Dermis blood vessel endothelial cell (primary cell): ENCODE results near the gene PPIA. TPM values are rescaled to one million over a fixed set of nuclear protein-coding genes. Genes with fewer than 3 reads are reported as not detected.
"Not testable (repeated sequence)": the region's sequence is repeated elsewhere in the genome, so short reads cannot be mapped to it uniquely, and the experiment has no call there.

Experiments used
- DNase-seq: peaks from one replicate; pipeline ENCODE4 v3.0.0; 2010
- total RNA-seq: library from RNA; depleted of rRNA; stranded (reverse); fragments of >200 nt; gene quantifications from 2 replicates; pipeline ENCODE4 v1.2.3, GENCODE V29; 2014

PPIA gene
- total RNA-seq, 1 donor from 2014 or later, result 3,103 TPM

DNA sequence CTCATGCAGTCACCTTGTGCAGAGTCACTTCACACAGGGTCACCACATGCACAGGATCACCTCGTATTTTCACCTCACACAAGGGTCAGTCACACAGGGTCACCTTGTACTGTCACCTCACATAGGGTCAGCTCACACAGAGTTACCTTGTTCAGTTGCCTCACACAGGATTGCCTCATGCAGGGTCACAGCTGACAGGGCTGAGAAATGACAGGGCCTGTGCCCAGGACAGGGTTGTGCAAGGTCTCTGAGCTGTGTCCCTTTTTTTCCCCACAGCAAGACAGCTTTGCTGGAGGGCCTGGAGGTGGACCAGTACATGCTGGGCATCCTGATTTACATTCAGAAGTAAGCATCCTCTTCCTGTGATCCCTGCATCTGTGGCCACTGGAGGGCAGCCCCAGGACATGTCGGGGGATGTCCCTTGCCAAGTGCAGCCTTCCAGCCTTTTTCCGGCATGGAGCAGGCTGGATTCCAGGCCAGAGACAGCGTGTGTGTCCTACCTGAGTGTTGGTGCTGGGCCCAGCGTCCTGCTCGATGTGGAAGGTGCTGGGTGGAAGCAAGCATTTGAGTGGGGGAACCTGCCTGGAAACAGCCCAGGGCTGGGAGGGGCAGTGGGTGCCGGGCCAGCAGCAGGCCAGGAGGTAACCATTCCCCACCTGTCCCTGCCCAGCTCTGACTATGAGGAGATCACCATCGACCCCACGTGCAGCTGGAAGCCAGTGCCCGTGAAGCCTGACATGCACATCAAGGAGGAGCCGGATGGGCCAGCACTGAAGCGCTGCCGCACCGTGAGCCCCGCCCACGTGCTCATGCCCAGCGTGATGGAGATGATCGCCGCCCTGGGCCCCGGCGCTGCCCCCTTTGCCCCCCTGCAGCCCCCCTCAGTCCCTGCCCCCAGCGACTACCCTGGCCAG is 31.6 kb upstream of the PPIA start:
- peak; percentile 17 for DNase-seq

DNA sequence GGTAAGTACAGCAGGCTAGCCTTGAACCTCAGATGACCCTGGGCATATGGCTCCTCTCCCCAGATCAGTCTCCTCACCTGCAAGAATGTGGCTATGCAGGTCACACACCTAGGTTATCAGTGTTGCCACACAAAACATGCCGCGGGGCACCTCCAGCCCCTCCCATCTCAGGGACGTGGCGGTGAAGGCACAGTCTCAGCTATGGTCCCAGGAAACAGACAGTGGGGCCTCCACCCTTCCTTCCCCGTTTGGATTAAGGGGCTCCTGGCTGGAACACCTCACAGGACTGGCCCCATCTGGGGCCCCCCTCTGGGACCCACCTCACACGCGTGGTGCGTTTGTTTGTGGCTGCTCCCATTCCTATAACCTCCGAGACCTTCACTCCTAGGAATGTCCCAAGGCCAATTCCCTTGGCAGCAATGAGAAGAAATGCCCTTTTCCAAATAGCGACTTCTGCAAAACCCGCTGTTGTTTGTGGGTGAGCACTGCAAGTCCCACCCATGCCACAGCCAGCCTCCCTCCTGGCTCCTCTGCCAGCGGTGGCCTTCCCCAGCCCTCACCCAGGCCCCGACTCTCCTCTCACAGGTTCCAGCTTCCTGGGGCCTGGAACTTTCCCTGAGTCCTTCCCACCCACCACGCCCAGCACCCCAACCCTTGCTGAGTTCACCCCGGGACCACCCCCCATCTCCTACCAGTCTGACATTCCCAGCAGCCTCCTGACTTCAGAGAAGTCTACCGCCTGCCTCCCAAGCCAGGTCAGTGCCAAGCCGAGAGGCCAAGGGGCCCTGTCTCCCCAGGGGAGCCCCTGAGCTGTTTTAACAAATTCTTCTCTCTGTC is 30.7 kb upstream of the PPIA start:
- no peak for DNase-seq

DNA sequence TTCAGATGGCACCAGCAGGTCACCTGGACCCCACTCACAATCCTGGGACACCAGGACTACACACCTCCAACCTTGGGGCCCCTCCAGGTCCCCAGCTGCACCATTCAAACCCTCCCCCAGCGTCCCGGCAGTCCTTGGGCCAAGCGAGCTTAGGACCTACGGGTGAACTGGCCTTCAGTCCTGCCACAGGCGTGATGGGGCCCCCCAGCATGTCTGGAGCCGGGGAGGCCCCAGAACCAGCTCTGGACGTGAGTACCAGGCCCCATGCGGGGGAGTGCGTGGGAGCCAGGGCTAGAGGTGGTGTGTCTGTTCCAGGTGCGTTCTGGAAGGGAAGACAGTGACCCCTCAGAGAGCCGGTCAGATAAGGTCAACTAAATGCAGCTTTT is 30.1 kb upstream of the PPIA start:
- DNase-seq, result no peak

DNA sequence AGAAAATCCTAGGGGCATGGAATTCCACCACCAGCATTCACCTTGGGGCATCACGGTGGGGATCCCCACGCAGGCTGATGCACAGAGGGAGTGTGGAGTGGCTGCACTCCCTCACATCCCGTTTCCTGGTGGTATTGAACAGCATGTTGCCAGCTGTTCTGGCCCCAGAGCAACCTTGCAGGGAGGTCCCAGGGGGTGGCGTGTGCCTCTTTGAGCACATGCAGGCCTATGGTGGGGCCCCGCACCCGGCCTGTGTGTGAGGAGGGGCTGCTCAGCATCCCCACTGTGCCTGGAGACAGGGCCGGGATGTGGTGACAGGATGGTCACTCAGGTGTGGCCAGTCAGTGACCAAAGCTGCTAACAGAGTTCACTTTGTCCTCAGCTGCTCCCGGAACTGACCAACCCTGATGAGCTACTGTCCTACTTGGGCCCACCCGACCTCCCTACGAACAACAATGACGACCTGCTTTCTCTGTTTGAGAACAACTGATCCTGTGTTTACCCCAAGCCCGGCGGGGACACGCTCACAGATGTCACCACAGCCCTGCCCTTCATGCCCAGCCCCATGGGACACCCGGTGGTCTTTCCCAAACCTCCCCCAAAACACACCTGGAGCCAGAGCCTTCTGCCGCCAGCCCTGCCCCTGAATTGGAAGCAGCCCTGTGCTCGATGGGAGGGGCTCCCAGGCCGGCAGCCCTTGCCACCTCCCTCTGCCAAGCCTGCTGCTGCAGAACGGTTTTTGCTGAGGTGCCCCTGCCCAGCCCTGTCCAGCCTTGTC is 29.2 kb upstream of the PPIA start:
- no peak for DNase-seq

DNA sequence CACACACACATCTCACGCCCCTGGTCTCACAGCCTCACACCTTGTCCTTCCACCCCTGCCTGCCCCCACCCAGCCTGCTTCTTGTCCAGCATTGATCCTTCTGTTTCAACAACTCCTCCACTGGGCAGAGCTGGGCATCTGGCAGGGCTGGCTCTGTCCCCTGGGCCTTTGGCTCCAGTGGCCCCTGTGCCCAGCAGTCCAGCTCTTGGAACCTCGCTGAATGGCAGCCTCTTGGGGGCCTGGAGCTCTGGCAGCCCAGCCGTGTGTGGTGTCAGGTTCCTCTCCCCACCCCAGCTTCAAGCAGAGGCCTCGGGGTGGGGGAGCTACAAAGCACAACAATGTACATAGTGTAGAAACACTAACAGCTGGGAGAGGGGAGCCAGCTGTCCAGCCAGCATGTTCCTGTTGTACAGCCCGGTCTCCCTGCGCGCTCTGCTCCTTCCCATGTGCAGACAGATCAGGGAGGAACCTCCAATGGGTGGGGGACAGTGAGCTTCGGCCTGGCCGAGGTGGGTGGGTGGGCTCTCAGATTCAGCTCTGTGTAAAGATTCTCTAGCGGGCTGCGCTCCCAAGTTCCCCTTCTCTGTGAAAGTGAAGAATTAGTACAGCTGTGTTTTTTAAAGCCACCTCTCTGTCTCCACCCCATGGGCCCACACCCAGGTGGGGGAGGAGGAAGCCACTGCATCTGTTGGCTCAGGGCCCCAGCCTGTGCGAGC is 28.4 kb upstream of the PPIA start:
- no peak for DNase-seq

DNA sequence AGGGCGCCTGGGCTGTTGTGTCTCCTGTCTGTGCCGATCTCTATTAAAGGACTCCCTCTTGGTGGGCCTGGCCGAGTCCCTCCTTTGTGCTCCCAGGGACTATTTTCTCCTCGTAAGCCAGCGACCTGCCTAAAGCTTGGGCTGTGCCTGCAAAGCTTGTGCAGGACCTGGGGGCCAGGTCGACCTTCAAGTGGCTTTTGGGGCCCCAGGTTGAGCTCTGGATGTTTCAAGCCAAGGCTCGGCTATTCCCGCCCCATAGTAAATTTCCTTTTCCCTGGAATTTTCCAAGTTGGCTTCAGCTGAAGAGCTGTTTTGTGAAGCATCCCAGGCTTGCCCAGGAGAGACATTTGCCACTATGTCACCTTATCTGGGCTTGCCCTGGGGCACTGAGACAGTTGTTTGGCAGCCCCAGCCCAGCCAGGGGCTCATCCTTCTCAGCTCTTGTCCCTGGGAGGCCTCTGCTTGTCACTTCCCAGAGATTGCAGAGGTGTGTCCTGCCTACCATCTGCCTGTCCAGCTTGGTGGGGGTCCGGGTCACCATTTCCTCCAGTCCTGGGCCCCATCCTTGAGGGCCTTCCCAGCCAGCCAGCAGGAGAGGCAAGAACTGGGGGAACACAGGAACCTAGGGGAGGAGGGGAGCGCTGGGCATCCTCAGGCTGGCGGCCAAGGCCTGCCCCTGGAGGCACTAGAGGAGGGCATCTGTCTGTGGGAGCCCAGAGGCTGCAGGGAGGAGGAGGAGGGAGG is 27.7 kb upstream of the PPIA start:
- DNase-seq, result no peak

DNA sequence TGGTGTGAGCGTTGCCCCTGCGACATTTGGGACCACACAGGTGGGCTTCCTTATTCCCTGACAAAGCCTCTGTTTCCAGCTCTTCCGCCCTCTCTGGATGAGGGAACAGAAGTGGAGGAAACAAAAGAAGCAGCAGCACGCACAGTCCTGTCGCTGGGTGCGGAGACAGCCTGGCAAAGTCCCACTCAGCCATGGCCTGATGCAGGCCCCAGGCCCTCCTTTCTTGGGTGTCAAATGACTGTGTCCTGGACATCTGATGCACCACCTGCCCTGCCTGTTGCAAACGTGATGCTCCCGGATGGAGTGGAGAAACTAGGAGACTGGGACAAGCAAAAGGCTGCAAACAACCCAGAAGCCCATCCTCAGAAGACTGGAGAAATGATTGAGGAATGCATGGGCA is 27.1 kb upstream of the PPIA start:
- DNase-seq, result no peak

DNA sequence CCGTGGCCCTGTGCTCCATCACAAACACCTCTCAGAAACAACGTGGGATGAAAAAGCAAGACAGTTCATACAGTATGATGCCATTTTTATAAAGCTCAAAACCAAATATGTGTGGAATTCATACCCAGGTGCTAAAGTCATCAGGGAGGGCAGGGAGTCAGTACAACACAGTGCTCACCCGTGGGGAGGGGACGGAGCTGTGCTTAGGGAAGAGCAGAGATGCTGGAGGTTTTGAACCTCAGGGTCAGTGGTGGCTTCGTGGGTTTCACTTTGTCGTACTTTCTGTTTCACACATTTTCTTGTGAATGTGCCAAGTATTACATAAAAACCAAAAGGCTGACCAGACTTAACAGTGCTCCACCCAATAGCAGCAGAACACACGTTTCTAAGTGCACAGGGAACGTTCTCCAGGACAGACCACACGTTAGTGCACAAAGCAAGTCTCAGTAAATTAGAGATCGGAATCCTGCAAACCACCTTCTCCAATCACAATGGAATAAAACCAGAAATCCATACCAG is 26.6 kb upstream of the PPIA start:
- DNase-seq, result peak; percentile 19

DNA sequence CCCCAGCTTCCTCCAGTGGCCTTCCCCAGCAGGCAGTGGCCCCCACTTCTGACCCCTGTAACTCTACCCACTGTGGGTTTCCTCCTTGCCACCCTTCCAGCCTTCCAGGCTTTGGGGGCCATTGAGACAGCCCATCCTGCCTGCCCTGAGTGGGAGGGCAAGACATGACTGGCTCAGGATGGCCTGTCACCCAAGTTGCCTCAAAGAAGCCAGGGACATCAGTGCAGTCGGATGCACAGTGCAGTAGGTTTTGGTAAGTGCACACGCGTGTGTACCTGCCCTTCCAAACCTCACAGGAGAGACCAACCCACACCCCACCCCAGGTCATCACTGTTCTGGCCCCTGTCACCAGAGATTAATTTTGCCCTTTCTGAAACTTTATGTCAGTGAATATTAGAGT is 25.1 kb upstream of the PPIA start:
- DNase-seq, result no peak

DNA sequence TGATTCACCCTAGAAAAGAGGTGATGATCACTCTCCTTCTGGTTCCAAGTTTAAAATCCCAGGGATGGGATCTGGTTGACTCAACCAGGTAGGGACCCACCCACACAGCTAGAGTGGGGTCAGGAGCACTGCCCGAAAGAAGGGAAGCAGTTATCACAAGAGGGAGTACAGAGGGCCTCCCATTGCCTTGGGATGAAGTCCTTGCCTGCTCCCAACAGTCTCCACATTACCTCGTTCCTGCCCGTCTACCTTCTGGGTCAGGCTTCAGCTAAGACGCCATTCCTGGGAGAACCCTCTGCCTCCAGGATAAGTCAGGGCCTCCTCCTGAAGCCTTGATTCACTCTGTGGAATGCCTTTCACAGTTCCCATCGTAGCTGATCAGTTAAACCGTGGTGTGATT is 24.0 kb upstream of the PPIA start:
- no peak for DNase-seq

DNA sequence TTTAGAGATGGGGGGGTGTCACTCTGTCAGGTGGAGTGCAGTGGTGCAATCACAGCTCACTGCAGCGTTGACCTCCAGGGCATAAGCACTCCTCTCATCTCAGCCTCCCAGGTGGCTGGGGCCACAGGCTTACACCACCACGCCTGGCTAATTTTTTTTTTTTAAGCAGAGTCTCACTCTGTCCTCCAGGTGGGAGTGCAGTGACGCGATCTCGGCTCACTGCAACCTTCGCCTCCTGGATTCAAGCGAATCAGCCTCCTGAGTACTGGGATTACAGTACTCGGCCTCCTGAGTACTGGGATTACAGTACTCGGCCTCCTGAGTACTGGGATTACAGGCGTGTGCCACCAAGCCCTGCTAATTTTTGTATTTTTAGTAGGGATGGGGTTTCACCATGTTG is 23.6 kb upstream of the PPIA start:
- no peak for DNase-seq

DNA sequence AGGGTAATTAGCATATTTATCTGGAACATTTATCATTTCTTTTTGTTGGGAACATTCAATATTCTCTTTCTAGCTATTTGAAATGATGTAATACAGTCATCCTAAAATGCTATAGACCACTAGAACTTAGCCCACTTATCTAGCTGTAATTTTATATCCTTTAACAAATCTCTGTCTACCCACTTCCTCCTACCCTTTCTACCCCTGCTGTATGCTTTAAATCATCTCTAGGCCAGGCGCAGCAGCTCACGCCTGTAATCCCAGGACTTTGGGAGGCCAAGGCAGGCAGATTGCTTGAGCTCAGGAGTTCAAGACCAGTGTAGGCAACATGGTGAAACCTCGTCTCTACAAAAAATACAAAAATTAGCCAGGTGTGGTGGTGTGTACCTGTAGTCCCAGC is 22.0 kb upstream of the PPIA start:
- not testable (repeated sequence) for DNase-seq

DNA sequence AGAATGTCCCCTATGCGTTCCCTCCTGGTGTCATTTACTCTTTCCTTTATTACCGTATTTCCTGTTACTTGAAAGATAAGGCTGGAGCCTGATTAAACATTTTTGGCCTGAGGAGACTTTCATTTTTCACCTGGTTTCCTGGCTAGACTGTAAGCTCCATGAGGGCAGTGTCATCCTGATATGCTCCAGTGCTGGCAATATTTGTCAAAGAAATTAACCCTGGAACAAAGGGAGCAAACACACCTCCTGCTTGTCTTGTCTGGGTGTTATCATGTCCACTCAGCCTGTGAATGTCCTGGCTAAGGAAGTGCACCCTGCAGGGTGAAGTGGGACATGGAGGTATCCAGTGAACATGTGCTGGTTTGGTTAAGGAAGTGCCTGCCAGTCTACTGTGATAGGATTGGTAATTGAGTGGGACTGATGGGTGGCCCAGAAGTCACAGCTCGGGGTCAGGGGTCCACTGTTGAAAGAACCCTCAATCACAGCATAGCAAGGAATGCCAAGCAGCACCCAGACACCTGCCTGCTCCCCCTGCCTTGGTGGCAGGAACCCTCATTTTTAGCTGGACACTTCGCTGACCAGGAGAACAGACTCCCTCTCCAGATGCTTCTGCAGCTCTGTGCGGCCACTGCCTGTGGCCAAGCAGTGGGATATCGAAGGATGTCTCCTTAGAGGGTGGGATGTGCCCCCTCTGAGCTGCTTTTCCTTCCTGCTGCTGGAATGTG is 20.9 kb upstream of the PPIA start:
- DNase-seq, result no peak

DNA sequence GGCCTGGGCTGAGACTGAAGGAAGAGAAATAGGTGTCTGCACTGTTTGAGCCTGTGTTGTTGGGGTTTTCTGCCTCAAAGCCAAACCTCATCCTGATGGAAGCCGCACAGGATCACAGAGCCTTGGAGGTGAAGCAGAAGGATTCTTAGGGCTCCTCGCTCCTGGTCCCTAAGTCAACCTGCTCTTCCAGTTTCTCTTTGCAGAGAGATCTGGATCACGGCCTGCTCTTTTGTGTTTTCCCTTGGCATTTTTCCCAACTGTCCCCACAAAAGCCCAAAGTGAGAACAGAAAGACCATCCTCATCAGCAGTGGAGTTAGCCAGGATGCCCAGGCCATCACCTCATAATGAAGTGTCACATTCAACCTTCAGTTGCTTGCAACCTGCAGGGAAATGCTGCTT is 20.3 kb upstream of the PPIA start:
- no peak for DNase-seq

DNA sequence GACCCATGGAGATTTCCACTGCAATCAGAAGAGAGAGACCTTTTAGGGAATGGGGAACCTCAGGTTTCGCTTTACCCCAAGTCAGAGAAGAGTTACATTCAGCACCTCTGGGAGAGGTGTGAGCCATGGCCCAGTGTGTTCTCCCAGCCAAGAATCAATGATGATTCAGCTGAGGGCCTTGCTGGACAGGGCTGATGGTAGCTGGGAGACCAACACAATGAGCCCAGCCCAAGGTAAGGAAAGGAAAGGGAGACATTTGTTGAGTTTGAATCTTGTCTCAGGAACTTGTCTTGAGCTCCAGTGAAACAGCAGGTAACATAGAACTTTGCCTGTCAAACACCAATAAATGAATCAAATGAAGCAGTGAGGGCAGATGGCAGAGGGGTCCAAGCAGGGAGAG is 14.0 kb upstream of the PPIA start:
- DNase-seq, result no peak

DNA sequence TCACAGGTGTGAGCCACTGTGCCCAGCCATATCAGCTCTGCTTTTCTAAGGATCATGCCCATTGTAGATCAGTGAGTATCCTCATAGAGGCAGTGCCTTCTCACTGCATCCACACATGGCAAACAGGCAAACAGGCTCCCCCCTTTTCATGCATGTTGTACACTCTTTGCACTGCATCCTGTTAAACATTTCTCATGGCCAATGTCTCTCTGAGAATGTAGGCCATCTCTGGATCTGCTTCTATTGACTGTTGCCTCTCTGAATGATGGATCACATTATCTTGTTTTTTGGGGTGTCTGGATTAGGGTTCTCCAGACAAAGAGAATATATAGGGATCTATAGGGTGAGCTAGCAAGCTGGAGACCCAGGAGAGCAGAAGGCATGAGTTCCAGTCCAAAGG is 13.1 kb upstream of the PPIA start:
- DNase-seq, result no peak

DNA sequence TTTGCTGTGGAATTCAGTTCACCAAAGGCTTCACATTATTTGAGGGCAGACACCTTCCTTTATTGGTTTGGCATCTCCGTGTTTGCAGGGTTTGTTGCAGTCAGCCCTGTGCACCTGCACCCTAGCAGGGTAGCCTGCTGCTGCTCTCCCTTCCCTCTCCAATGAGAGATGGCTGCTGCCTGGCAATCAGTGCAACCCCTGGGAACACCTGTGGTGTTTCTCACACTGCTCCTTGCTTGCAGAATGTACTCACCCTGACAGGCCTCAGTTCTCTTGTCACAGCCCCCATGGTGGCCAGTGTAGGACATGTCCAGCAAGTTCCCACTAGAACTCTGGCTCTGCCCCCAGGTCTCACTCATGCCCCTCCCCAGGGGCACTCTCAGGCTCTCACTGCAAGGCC is 12.1 kb upstream of the PPIA start:
- DNase-seq, result no peak

DNA sequence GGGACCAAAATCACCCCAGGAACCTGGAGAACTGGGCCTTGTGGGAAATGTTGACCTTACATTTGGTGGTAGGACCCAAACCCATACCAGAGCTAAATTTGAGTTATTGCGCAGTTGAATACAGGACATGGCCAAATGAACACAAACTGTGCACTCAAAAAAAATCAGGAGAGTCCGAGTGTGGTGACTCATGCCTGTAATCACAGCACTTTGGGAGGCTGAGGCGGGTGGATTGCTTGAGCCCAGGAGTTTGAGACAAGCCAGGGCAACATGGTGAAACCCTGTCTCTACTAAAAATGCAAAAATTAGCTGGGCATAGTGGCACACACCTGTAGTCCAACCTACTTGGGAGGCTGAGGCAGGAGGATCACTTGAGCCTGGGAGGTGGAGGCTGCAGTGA is 11.3 kb upstream of the PPIA start:
- DNase-seq, result not testable (repeated sequence)

DNA sequence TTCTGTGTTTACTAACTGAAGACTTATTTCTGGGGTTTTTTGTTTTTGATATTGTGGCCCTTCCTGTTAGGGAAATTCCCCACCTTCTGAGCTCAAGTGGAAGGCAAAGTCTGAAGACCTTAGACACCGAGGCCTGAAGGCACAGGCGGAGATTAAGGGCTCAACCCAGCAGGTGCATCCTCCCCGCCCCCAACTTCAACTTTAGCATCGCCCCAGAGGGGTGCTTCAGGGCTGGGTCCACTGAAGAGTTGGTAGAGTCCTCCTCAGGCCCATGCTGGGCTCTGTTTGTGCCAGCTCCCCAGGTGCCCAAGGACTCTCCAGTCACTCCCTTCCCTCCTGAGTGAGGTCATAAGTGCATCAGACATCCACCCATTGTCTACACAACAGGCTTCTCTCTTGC is 9.4 kb upstream of the PPIA start:
- DNase-seq, result no peak

DNA sequence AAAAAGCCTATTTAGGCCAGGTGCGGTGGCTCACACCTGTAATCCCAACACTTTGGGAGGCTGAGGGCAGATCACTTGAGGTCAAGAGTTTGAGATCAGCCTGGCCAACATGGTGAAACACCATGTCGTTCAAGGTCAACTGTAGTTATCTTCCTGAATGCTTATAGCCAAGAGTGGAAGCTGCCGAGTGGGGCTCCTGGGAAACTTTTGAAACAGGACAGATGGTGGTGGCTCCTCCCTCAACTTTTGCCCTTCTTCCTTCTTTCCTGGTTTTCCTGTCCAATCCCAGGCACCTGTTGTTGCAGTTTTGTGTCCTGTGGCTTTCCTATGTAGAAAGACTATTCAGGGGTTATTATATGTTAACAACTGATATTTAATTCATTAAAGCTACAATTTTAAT is 8.7 kb upstream of the PPIA start:
- no peak for DNase-seq

DNA sequence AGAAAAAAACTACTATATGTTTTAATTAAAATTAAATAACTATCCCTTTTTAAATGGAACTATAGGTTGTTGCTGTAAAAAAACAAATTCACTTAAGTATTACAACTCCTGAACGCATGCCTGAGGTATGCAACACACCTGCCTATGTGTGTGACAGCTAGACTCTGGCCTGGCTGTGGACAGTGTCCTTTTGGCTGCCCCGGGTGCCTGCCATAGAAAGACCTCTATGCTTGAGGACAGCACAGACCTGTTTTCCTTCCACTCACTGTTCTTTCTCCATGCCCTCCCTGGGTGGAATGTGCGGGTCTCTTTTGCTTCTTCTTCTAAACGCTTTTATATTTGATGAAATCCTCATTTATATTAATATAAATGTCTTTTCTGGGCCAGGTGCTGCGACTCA is 6.5 kb upstream of the PPIA start:
- DNase-seq, result no peak
